Heart left ventricle (tissue), 16 donors: Measurements from ENCODE around the gene CLCN4. TPM values are rescaled to one million over a fixed set of nuclear protein-coding genes. Genes with fewer than 3 reads are reported as not detected.

ENCODE experiments used
- ATAC-seq, 4 donors: fragments of 200-7000 bp; cut with Tn5 transposase; one replicate each; pipeline ENCODE4 v1.9.1; 2020 to 2022; ENCODE audit warnings: moderate library complexity in 4 of 4, mild to moderate bottlenecking in 3 of 4, moderate number of reproducible peaks in 1 of 4
- DNase-seq, 5 donors: peaks; one replicate each; pipeline ENCODE4 v3.0.0-alpha.2; 2020
- H3K27ac ChIP-seq, 12 donors: fragments of 200-600 bp; sonication (generic) in 4 of 12; one replicate each; pipeline versions ENCODE4 v1.5.0 to v1.8.0; 2016 to 2022; ENCODE audit warnings: mild to moderate bottlenecking in 2 of 12
- H3K27me3 ChIP-seq, 9 donors: fragments of 200-600 bp; sonication (generic) in 2 of 9; one replicate each; pipeline versions ENCODE4 v1.5.1 to v1.8.0; 2016 to 2022; ENCODE audit warnings: mild to moderate bottlenecking in 3 of 9
- H3K36me3 ChIP-seq, 9 donors: fragments of 200-600 bp; sonication (generic) in 2 of 9; one replicate each; pipeline versions ENCODE4 v1.5.0 to v1.8.0; 2018 to 2022; ENCODE audit warnings: mild to moderate bottlenecking in 2 of 9
- H3K4me1 ChIP-seq, 12 donors: fragments of 200-600 bp; sonication (generic) in 4 of 12; one replicate each; pipeline versions ENCODE4 v1.5.0 to v1.8.0; 2016 to 2022; ENCODE audit warnings: mild to moderate bottlenecking in 3 of 12
- H3K4me3 ChIP-seq, 12 donors: fragments of 200-600 bp; sonication (generic) in 4 of 12; one replicate each; pipeline versions ENCODE4 v1.5.0 to v1.8.0; 2017 to 2022; ENCODE audit warnings: mild to moderate bottlenecking in 9 of 12, moderate library complexity in 4 of 12
- H3K9me3 ChIP-seq, 12 donors: fragments of 200-600 bp; sonication (generic) in 4 of 12; one replicate each; pipeline versions ENCODE4 v1.5.0 to v1.8.0; 2016 to 2022; ENCODE audit warnings: mild to moderate bottlenecking in 1 of 12
- CTCF ChIP-seq, 12 donors: fragments of 200-600 bp; sonication (generic) in 4 of 12; IDR thresholded peaks; one replicate each; pipeline versions ENCODE4 v1.5.0 to v1.8.0; 2018 to 2022; ENCODE audit warnings: antibody characterized with exemption in 12 of 12, mild to moderate bottlenecking in 5 of 12
- POLR2A ChIP-seq, 2 donors: fragments of 450-650 bp; IDR thresholded peaks; one replicate each; pipeline ENCODE4 v1.6.1; 2017; ENCODE audit warnings: antibody characterized with exemption in 2 of 2, mild to moderate bottlenecking in 2 of 2, moderate library complexity in 2 of 2
- WGBS, 4 donors: extraction: QIAGEN DNeasy Blood & Tissue Kit in 2 of 4; methylation state at CpG; one replicate each; pipeline versions ENCODE4 v1.1.5 to v1.1.7; 2013 to 2018; 5-methylcytosine and 5-hydroxymethylcytosine counted together
- intact Hi-C, 10 donors: fragments of 100-400 bp; cut with DNase I; formaldehyde crosslinking; loops; one replicate each; pipeline versions ENCODE4 v1.11.1 to v1.14.2; 2022
- polyA plus RNA-seq, 2 donors: library from polyadenylated mRNA; stranded (reverse); fragments of 200-250 nt; gene quantifications; one replicate each; pipeline ENCODE4 v1.2.3, GENCODE V29; 2013
- total RNA-seq, 9 donors: library from RNA; depleted of rRNA in 2 of 9; stranded (reverse); fragments of >200 nt in 2 of 9; fragmentation: NEBNext Ultra II Directional in 3 of 9; extraction: Animal tissue kit (Norgen Biotek cat#: 25700) in 3 of 9; gene quantifications; one replicate each; pipeline versions ENCODE4 v1.1.0 to v1.2.4, GENCODE V29; 2016 to 2023
- donor health status: ischemic (EF 13 %, LVEDD 7.1; RV severe dilation, severe dysfunction).
- donor health status: healthy with polysubstance abuse.
- donor health status: DM: no; HTN: yes; CAD: no.
- donor health status: DM: no; HTN: no; CAD: no.
- donor health status: ischemic (EF 25% LVEDD 6.9; RV normal size, moderate dysfunction).
- donor health status: ischemic (EF 25% LVEDD 5.7; RV mildly dilated, moderate dysfunction).
- donor health status: healthy.
- donor health status: DM: yes; HTN: yes; CAD: no.
- donor health status: ischemic (EF 35%, LVEDD 5.7; RV mildly dilated, moderate dysfunction).
- donor health status: nonischemic (EF 11% LVEDD 7.7; RV severe dilation, severe dysfunction).
- donor health status: DM: yes; HTN: yes; CAD: no.
- donor health status: PGD.
- donor health status: ischemic (EF 29% LVEDD 5.4; RV normal size, mild dysfunction).
- donor health status: nonischemic (EF 23%, LVEDD 6.1; RV moderate dilation, normal function).

Gene CLCN4
- total and polyA plus RNA-seq, 11 donors = 6.4 to 39.0 (median 29.2) TPM

- Histone ChIP-seq H3K27me3 (peaks cover 0 to 31% (median 0%) of the 10 kb centered on the region in 9 donors), H3K9me3 (no peaks in the 10 kb centered on the region), H3K4me1 (peaks cover 0 to 37% (median 3%) of the 10 kb centered on the region in 12 donors), H3K4me3 (peak overlapping the region in 2 of 12 donors; percentile 22 to 33), H3K36me3 (no peaks in the 10 kb centered on the region), H3K27ac (peak overlapping the region in 1 of 12 donors; percentile 61)
- DNase-seq (no peak), ATAC-seq (peak in 1 of 4 donors; percentile 10)
- intact Hi-C loops = no loop called here
- TF ChIP-seq CTCF (IDR thresholded peaks at IDR 0.05) = no peak
- no peak for TF ChIP-seq POLR2A (IDR thresholded peaks at IDR 0.05)
- 85 to 90% (median 88%) methylated on average over 9 of the region's 9 CpGs for WGBS, 4 donors
Observed at GRCh38 chrX:10174051-10174450, 17.3 kb downstream of the CLCN4 start.

GRCh38 chrX:10174810-10175209, 18.0 kb downstream of the CLCN4 start:
- Histone ChIP-seq H3K27ac (peak overlapping the region in 1 of 12 donors; percentile 9), H3K36me3 (no peaks in the 10 kb centered on the region), H3K9me3 (no peaks in the 10 kb centered on the region), H3K4me3 (no peak overlapping the region), H3K4me1 (peaks cover 0 to 37% (median 3%) of the 10 kb centered on the region in 12 donors), H3K27me3 (peaks cover 0 to 31% (median 0%) of the 10 kb centered on the region in 9 donors)
- ATAC-seq (no peak), DNase-seq (no peak)
- intact Hi-C loops = no loop called here
- TF ChIP-seq POLR2A (IDR thresholded peaks at IDR 0.05) (no peak), CTCF (IDR thresholded peaks at IDR 0.05) (no peak)
- 78 to 93% (median 86%) methylated on average over 7 of the region's 7 CpGs for WGBS, 4 donors

- Histone ChIP-seq H3K9me3 (no peaks in the 10 kb centered on the region), H3K27ac (peak overlapping the region in 2 of 12 donors; percentile 9 to 22), H3K4me3 (no peak overlapping the region), H3K27me3 (peaks cover 0 to 31% (median 0%) of the 10 kb centered on the region in 9 donors), H3K36me3 (no peaks in the 10 kb centered on the region), H3K4me1 (peaks cover 0 to 37% (median 3%) of the 10 kb centered on the region in 12 donors)
- ATAC-seq = peak in 1 of 4 donors; percentile 37
- no peak for DNase-seq
- WGBS, 4 donors = 57 to 78% (median 66%) methylated on average over 8 of the region's 8 CpGs
- intact Hi-C loops = no loop called here
- TF ChIP-seq CTCF (IDR thresholded peaks at IDR 0.05) (no peak), POLR2A (IDR thresholded peaks at IDR 0.05) (no peak)
Observed at GRCh38 chrX:10175319-10175871, 18.6 kb downstream of the CLCN4 start.

GRCh38 chrX:10176121-10177003, 19.6 kb downstream of the CLCN4 start:
- intact Hi-C loops = no loop called here
- 63 to 72% (median 67%) methylated on average over 15 to 16 of the region's 16 CpGs for WGBS, 4 donors
- no peaks in the 10 kb centered on the region for H3K9me3 ChIP-seq
- H3K4me1 ChIP-seq = peaks cover 0 to 37% (median 3%) of the 10 kb centered on the region in 12 donors
- H3K4me3 ChIP-seq = no peak overlapping the region
- TF ChIP-seq POLR2A (IDR thresholded peaks at IDR 0.05) = no peak
- TF ChIP-seq CTCF (IDR thresholded peaks at IDR 0.05) = no peak
- H3K27ac ChIP-seq = peak overlapping the region in 1 of 12 donors; percentile 15
- DNase-seq (no peak), ATAC-seq (no peak)
- peaks cover 0 to 28% (median 0%) of the 10 kb centered on the region in 9 donors for H3K27me3 ChIP-seq
- no peaks in the 10 kb centered on the region for H3K36me3 ChIP-seq
